Lung (tissue), 12 donors: ENCODE measurements around the gene AIRE. TPM values are rescaled to one million over a fixed set of nuclear protein-coding genes. Genes with fewer than 3 reads are reported as not detected.

ENCODE experiments used
- ATAC-seq: fragments of 200-7000 bp; cut with Tn5 transposase; one replicate; pipeline ENCODE4 v1.9.1; 2020; ENCODE audit warnings: moderate number of reproducible peaks; ENCODE audit not compliant: insufficient read depth, low FRiP score
- DNase-seq, 3 donors: peaks; one replicate each; pipeline ENCODE4 v3.0.0-alpha.2; 2013 to 2017
- H3K27ac ChIP-seq, 2 donors: one replicate each; pipeline ENCODE4 v1.5.1; 2013; ENCODE audit warnings: mild to moderate bottlenecking in 2 of 2, moderate library complexity in 2 of 2, control low read depth in 1 of 2, inconsistent platforms in 1 of 2, low read depth in 1 of 2, low read length in 1 of 2
- H3K27me3 ChIP-seq, 3 donors: one replicate each; pipeline ENCODE4 v1.5.1; 2013; ENCODE audit warnings: low read length in 2 of 3; ENCODE audit not compliant: control insufficient read depth in 3 of 3, insufficient read depth in 3 of 3
- H3K36me3 ChIP-seq, 4 donors: one replicate each; pipeline ENCODE4 v1.5.1; 2013; ENCODE audit warnings: low read length in 4 of 4, mild to moderate bottlenecking in 1 of 4, moderate library complexity in 1 of 4; ENCODE audit not compliant: control insufficient read depth in 4 of 4, insufficient read depth in 4 of 4
- H3K4me1 ChIP-seq, 5 donors: one replicate each; pipeline ENCODE4 v1.5.1; 2013; ENCODE audit warnings: low read length in 5 of 5, mild to moderate bottlenecking in 2 of 5, moderate library complexity in 1 of 5; ENCODE audit not compliant: control insufficient read depth in 5 of 5, insufficient read depth in 5 of 5
- H3K4me3 ChIP-seq: one replicate; pipeline ENCODE4 v1.5.1; 2013; ENCODE audit warnings: mild to moderate bottlenecking, control low read depth, moderate library complexity
- H3K9ac ChIP-seq, 2 donors: one replicate each; pipeline ENCODE4 v1.5.1; 2013; ENCODE audit warnings: low read length in 2 of 2, control low read depth in 1 of 2; ENCODE audit not compliant: insufficient read depth in 1 of 2
- H3K9me3 ChIP-seq, 4 donors: one replicate each; pipeline ENCODE4 v1.5.1; 2013; ENCODE audit warnings: low read length in 3 of 4, mild to moderate bottlenecking in 1 of 4, moderate library complexity in 1 of 4; ENCODE audit not compliant: control insufficient read depth in 4 of 4, insufficient read depth in 3 of 4
- CTCF ChIP-seq: IDR thresholded peaks from 2 replicates; pipeline ENCODE4 v1.5.1; 2012; ENCODE audit warnings: mild to moderate bottlenecking; ENCODE audit errors: control extremely low read depth, extremely low read depth
- WGBS, 2 donors: extraction: QIAGEN DNeasy Blood & Tissue Kit; methylation state at CpG; one replicate each; pipeline ENCODE4 v1.1.7; 2013; 5-methylcytosine and 5-hydroxymethylcytosine counted together
- polyA plus RNA-seq, 2 donors: library from polyadenylated mRNA; stranded (reverse); fragments of 200-250 nt; gene quantifications; one replicate each; pipeline ENCODE4 v1.2.1, GENCODE V29; 2013
- total RNA-seq, 2 donors: library from RNA; depleted of rRNA in 1 of 2; stranded (reverse); fragments of >200 nt in 1 of 2; gene quantifications; one replicate each; pipeline ENCODE4 v1.2.1, GENCODE V29; 2014 to 2021
- donor health status: control.
- donor health status: control.
- donor health status: Bipolar disorder and iron deficiency.
- donor health status: healthy.
- donor health status: DM: yes; HTN: yes; CAD: no.

The AIRE gene
- total and polyA plus RNA-seq, 4 donors, result 0.37 TPM; not detected in 3

GRCh38 chr21:44329971-44330681 is 44.5 kb downstream of the AIRE start:
- Histone ChIP-seq H3K36me3 (peaks cover 0 to 59% (median 6%) of the 10 kb centered on the region in 4 donors), H3K9ac (no peak overlapping the region), H3K27me3 (no peaks in the 10 kb centered on the region), H3K4me1 (peaks cover 0 to 11% (median 0%) of the 10 kb centered on the region in 5 donors), H3K4me3 (no peak overlapping the region), H3K27ac (no peak overlapping the region), H3K9me3 (no peaks in the 10 kb centered on the region)
- WGBS, 2 donors, result 89 to 91% methylated on average over 44 of the region's 44 CpGs
- ATAC-seq, result no peak
- no peak for DNase-seq
- no peak for TF ChIP-seq CTCF

GRCh38 chr21:44330698-44331097 is 45.0 kb downstream of the AIRE start:
- no peak overlapping the region for H3K27ac ChIP-seq
- H3K4me1 ChIP-seq, result peaks cover 0 to 11% (median 0%) of the 10 kb centered on the region in 5 donors
- TF ChIP-seq CTCF, result no peak
- peaks cover 0 to 59% (median 4%) of the 10 kb centered on the region in 4 donors for H3K36me3 ChIP-seq
- ATAC-seq, result no peak
- H3K4me3 ChIP-seq, result no peak overlapping the region
- 77 to 79% methylated on average over 18 of the region's 18 CpGs for WGBS, 2 donors
- DNase-seq, result no peak
- H3K9ac ChIP-seq, result no peak overlapping the region
- H3K9me3 ChIP-seq, result peaks cover 0 to 2% (median 0%) of the 10 kb centered on the region in 4 donors
- H3K27me3 ChIP-seq, result no peaks in the 10 kb centered on the region

- peaks cover 0 to 55% (median 4%) of the 10 kb centered on the region in 4 donors for H3K36me3 ChIP-seq
- no peaks in the 10 kb centered on the region for H3K27me3 ChIP-seq
- no peak overlapping the region for H3K4me3 ChIP-seq
- H3K27ac ChIP-seq, result no peak overlapping the region
- ATAC-seq, result no peak
- no peak overlapping the region for H3K9ac ChIP-seq
- no peak for TF ChIP-seq CTCF
- H3K9me3 ChIP-seq, result peaks cover 0 to 2% (median 0%) of the 10 kb centered on the region in 4 donors
- WGBS, 2 donors, result 91% methylated on average over 16 of the region's 16 CpGs
- peaks cover 0 to 11% (median 0%) of the 10 kb centered on the region in 5 donors for H3K4me1 ChIP-seq
- DNase-seq, result no peak
Measured at GRCh38 chr21:44331209-44331608, 45.5 kb downstream of the AIRE start.
